Fibroblast of mammary gland (primary cell): ENCODE data around the gene MSI2.

Source experiments
- DNase-seq: peaks from one replicate; pipeline ENCODE4 v3.0.0-alpha.2; 2010; ENCODE audit warnings: low read depth
- H3K4me3 ChIP-seq: 2 replicates; pipeline ENCODE4 v1.5.1; 2011; ENCODE audit warnings: low read depth, mild to moderate bottlenecking, low read length, moderate library complexity; ENCODE audit not compliant: control insufficient read depth
- TF ChIP-seq, protein P1 (sequence below): conservative IDR thresholded peaks from 2 replicates; pipeline ENCODE4 v1.5.1; 2011; ENCODE audit warnings: low read depth, low read length, inconsistent platforms; ENCODE audit not compliant: control insufficient read depth, insufficient read depth

The MSI2 gene

DNA sequence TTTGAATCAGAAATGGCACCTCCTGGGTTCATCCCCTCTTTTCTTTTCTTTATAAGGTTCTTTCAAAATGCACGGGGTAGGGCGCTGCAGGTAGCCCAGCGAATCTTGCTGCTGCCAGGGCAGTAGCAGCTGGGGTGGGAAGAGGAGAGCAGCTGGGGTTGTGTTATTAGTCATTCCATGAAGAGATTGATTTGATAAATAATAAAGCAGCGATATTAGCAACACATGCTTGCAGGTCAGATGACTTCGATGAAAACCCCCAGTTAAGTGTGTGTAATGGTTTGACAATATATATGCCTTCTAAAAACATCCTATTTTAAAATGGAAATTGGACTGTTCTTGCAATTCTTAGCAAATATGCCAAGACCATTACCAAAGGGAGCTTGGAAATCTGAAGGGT, 288.1 kb downstream of the MSI2 start:
- H3K4me3 ChIP-seq = no peak overlapping the region
- TF ChIP-seq, protein P1, sequence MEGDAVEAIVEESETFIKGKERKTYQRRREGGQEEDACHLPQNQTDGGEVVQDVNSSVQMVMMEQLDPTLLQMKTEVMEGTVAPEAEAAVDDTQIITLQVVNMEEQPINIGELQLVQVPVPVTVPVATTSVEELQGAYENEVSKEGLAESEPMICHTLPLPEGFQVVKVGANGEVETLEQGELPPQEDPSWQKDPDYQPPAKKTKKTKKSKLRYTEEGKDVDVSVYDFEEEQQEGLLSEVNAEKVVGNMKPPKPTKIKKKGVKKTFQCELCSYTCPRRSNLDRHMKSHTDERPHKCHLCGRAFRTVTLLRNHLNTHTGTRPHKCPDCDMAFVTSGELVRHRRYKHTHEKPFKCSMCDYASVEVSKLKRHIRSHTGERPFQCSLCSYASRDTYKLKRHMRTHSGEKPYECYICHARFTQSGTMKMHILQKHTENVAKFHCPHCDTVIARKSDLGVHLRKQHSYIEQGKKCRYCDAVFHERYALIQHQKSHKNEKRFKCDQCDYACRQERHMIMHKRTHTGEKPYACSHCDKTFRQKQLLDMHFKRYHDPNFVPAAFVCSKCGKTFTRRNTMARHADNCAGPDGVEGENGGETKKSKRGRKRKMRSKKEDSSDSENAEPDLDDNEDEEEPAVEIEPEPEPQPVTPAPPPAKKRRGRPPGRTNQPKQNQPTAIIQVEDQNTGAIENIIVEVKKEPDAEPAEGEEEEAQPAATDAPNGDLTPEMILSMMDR = no peak
- DNase-seq = no peak

DNA sequence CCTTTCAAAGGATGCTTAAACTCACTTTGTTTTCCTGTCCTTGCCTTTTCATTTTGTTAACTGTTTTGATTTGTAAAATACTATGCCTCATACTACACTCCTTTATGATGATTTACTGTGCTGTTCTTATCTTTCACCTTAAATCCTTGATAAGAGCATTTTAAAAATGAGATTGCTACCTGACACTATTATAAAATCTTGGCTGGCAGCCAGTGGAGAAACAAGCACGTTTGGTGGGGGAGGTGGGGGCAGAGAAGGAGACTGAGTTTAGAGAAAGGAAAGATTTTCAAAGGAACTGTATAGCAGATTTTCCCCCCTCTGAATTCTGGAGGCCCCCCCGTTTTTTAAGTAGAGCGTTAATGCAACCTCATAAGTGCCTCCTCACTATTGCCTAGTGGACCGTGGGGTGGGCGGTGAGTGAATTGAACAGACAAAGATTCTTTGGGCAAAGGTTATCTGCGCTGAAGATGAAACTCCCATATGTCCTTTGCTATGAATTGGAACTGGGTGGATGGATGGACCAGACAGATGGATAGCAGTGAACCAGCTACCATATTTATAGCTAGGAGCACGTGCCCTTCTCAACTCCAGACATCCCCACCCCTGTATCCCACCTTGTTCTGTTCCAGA, 288.6 kb downstream of the MSI2 start:
- TF ChIP-seq, protein P1 = no peak
- DNase-seq = no peak
- no peak overlapping the region for H3K4me3 ChIP-seq

DNA sequence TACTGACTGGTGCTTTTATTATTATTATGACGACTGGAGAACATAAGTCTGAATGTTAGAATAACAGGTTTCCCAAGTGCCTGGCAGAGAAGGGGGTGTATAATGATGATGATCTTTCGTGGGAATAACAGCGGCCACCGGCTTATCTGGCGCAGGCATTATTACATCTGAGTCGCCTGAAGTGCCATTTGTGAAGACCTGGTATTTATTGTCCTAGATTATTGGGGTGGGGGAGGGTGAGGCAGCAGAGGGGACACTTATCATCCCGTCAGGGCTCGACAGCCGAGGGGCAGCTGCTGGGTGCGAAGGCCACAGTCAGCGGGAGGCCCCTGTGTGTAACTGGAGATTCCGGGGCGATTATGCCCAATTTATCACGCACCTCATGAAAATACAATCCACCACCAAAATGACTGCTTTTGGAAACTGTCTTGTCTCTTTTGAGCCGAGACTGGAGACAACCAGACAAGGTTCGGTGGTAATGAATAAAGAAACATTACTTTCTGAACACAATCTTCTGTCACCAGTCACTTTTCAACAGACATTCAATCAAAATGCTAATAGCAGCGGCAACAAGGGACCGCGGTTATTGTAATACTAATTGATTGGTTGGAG, 289.5 kb downstream of the MSI2 start:
- H3K4me3 ChIP-seq = no peak overlapping the region
- DNase-seq = no peak
- TF ChIP-seq, protein P1 = no peak

DNA sequence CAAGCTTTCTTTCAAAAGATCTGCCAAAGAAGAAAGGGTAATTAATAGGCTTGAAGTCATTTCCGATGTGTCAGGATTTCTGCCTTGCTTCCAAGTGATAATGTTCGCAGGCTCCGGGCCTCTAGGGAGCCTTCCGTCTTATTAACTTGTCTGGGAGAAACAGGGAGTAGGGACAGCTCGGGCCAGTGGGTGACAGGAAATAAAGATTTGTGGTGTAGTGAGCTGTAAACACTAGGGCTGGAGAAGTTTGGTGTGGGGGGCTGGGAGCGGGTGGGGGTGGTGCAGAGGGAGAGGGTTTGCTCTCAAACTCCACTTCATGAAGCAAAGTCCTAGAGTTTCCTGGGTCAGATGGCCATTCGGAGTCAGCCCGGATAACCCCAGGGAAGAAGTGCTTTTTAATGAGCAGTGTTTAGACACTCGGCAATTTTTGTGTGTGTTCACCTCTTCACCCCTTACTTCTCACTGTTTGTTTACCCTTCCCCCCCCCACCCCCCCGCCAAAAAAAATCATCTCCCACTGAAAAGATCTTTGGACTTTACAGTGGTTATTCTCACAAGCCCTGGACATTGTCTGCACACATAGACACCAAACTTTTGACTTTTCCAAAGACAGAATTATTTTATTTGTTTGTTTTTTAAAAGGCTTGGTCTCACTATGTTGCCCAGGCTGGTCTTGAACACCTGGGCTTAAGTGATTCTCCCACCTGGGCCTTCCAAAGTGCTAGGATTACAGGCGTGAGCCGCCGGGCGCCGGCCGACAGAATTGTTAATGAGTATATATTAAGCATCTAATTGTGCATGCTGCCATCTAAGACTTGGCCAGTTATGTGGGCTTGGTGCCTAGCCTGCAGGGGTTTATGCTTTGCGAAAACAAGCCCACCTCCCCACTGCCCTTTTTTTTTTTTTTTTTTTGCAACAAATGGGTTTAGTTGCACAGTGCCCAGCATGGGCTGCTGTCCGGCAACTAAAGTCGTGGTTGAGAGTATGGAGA, 292.4 kb downstream of the MSI2 start:
- TF ChIP-seq, protein P1 = no peak
- peak; percentile 30 for DNase-seq
- H3K4me3 ChIP-seq = no peak overlapping the region

DNA sequence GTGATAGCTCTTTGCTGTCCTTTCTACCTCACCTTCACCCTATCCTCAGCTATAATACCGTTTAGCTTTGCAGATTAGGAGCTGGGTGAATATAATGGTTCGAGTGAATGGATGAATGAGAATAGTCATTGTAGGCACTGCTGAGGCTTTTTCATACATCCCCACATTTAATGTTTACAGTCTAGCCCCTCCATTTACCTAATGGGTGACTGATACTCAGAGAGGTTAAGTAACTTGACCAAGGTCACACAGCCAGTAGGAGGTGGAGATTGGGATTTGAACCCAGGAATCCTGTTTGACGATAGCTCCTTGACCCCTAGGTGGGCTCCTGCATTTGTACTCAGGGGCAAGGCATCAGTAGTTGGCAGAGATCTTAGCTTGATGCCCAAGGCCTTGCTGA, 293.1 kb downstream of the MSI2 start:
- TF ChIP-seq, protein P1 = no peak
- no peak overlapping the region for H3K4me3 ChIP-seq
- no peak for DNase-seq

DNA sequence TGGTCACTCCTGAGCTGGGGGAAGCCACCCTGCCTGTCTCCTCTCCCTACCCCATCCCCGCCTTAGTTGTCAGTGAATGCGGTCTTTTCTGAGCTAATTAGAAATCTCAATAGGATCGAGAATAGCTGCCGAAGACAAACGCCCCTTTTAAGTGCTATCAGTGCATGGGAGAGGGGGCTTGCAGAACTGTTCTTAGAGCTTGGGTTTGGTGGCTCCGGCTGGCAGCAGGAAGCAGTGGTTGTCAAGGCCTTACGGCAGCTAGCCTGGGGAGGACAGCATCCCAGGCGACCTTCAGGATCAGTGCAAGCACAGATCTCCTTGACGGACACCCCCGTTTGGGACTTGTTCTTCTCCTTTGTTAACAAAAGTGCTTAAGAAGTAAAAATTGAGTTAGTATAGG, 293.7 kb downstream of the MSI2 start:
- TF ChIP-seq, protein P1 = no peak
- no peak for DNase-seq
- H3K4me3 ChIP-seq = no peak overlapping the region
